Hematopoietic multipotent progenitor cell treated with erythropoietin and hydrocortisone succinate and interleukin-3 and kit ligand, for 17 days (in vitro differentiated cells): ENCODE measurements around the gene SOCS1.
"Not testable (repeated sequence)": the region's sequence is repeated elsewhere in the genome, so short reads cannot be mapped to it uniquely, and the experiment has no call there.

ENCODE experiments used
- DNase-seq: peaks from one replicate; pipeline ENCODE4 v3.0.0-alpha.2; 2015; ENCODE audit warnings: low spot score

The SOCS1 gene

DNA sequence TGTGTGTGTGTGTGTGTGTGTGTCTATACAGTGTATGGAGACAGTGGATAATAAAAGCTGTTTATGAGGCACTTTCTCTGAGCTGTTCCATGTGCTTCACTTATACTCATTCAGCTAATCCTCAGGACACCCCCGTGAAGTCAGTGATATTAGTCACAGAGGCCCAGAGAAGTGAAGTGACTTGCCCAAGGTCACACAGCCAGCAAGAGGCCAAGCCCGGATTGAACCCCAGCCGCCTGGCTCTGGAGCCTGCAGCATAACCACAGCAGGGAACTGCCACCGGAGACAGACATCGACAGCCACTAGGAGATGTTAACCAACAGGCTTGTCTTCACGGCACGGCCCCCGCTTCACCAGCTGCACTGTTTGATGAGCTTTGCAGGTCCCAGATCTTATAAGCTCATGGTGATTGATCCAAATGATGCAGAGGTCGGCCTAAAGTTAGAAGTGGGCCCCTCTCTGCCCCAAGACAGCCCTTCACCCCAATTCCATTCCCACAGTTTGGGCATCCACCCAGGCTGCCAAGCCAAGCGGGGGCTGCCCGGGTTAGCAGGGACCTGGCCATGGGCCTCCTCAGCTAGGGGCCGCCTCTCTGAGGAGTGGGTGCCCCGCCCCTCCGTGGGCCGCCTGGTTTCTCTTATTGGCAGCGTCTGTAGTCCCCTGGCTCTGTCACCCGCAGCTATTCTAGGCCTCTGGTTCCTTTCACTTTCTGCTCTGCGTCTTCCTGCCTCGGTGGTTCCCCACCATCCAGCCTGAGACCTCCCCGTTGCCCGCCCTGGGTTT is 30.9 kb downstream of the SOCS1 start:
- DNase-seq, result no peak

DNA sequence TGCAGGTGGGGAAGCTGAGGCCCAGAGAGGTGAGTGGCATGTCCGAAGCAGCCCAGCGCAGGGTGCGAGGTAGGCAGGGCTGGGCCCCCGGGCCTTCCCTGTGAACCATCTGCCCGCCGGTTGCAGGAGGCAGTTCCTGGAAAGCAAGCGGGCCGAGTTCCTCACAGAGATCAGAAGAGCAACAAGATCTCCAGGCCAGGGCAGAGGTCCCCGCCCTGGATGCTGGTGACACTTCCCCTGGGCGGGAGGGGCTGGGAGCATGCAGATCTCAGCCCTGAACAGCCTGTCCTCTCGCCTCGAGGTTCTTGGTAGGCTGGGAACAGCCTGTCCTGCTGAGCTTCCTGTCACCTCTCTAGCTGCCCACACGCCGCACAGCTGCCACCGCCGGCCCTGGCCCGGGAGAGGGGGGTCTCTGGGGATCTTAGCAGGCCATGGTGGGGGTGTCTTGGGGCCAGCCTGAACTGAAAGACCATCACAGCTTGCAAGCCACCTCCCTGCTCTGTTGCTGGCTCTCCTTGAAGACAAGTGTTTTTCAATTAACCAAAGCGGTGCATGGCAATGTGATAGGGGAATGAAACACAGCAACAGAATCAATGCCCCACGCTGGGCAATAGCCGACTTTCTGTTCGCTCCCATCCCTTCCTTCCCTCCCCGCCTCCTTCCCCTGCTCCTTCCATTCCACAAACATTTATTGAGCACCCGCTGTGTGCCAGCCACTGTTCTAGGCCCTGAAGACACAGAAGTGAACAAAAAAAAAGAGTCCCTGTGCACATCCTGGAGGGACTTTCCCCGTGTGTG is 31.7 kb downstream of the SOCS1 start:
- no peak for DNase-seq

DNA sequence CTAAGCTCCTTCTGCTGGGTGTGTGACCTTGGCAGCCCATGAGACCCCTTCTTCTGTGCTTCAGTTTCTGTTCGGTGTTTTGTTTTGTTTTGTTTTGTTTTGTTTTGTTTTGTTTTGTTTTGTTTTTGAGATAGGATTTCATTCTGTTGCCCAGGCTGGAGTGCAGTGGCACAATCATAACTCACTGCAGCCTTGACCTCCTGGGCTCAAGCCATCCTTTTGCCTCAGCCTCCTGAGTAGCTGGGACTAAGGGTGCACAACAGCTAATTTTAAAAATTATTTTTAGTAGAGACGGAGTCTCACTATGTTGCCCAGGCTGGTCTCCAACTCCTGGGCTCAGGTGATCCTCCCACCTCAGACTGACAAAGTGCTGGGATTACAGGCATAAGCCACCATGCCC is 35.5 kb downstream of the SOCS1 start:
- DNase-seq, result not testable (repeated sequence)

GRCh38 chr16:11219178-11219577 is 36.8 kb downstream of the SOCS1 start:
- DNase-seq, result no peak

DNA sequence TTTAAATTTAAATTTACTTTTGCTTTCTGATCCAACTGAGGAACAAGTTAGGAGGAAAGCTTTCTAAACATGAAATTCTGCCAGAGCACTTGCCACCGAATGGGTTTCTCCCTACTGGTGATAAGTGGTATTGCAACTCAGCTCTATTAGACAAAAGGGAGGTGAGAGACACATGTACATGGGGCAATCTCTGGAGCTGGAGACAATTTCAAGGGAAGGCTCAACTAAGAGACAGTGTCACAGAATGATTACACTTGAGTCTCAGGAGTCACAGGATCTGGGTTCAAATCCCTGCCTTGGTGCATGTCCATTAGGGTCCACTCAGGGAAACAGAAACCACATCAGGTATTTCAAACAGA is 37.4 kb downstream of the SOCS1 start:
- no peak for DNase-seq

DNA sequence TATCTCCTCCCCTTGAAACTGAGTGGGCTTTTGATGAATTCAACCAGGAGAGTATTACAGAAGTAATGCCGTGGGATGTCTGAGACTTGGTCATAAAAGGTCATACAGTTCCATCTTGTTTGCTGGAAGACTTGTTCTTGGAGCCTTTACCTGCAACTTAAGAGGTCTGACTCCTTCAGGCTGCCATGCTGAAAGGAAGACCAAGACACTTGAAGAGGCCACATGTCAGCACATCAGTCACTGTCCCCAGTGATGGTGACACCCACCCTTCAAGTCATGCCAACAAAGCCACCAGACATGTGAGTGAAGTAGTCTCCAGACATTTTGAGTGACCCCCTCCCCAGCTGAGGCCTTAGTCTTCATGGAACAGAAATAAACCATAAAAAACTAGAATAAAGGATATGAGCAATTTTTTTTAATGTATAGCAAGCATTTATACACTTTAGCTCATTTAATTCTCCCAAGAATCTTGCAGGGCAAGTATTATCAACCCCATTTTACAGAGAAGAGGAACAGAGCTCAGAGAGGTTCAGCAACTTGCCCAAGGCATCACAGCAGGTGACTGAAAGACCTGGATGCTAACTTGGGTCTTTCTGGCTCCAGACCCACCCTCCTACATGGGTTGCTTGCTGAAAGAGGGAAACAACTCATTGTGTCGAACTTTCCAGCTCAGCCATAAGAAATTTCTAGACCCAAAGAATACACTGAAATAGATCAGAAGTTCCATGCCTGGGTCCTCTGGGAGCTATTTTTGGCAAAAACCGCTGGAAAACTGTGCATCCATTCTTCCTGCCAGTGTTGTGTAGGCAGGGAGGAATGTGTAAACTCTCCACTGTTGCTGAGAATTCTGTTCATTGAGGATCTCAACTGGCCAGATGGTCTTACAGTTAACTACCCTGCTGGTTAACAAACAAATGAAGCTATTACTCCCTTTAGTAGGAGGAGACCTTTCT is 38.1 kb downstream of the SOCS1 start:
- no peak for DNase-seq

DNA sequence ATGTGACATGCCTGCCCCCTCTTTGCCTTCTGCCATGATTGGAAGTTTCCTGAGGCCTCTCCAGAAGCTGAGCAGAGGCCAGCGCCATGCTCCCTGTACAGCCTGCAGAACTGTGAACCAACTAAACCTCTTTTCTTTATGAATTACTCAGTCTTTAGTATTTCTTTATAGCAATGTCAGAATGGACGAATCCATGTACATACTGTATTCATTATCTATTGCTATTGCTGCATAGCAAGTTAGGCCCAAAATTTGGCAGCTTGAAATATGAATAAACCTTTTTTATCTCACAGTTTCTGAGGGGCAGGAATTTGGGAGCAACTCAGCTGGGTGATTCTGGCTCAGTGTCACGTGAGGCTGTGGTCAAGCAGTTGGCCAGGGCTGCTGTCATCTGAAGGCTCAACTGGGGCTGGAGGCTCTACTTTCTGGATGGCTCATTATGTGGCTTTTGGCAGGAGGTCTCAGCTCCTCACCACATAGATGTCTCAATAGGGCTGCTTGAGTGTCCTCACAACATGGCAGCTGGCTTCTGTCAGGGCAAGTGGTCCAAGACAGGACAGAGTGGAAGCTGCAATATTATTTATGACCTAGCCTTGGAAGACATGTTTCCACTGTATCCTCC is 40.0 kb downstream of the SOCS1 start:
- DNase-seq, result no peak

DNA sequence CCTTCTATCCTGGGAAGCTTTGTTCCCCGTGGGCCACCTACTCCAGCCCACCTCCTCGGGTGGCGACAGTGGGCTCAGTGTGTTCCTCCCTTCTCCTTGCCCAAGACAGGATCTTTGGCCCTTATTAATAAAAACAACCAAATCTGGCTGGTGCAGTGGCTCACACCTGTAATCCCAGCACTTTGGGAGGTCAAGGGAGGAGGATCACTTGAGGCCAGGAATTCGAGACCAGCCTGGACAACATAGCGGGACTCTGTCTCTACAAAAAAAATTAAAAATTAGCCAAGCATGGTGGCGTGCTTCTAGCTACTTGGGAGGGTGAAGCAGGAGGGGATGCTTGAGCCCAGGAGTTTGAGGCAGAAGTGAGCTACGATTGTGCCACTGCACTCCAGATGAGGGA is 42.2 kb downstream of the SOCS1 start:
- no peak for DNase-seq

- no peak for DNase-seq
Measured at GRCh38 chr16:11213373-11213772, 42.6 kb downstream of the SOCS1 start.

GRCh38 chr16:11212798-11213196 is 43.2 kb downstream of the SOCS1 start:
- DNase-seq, result no peak

DNA sequence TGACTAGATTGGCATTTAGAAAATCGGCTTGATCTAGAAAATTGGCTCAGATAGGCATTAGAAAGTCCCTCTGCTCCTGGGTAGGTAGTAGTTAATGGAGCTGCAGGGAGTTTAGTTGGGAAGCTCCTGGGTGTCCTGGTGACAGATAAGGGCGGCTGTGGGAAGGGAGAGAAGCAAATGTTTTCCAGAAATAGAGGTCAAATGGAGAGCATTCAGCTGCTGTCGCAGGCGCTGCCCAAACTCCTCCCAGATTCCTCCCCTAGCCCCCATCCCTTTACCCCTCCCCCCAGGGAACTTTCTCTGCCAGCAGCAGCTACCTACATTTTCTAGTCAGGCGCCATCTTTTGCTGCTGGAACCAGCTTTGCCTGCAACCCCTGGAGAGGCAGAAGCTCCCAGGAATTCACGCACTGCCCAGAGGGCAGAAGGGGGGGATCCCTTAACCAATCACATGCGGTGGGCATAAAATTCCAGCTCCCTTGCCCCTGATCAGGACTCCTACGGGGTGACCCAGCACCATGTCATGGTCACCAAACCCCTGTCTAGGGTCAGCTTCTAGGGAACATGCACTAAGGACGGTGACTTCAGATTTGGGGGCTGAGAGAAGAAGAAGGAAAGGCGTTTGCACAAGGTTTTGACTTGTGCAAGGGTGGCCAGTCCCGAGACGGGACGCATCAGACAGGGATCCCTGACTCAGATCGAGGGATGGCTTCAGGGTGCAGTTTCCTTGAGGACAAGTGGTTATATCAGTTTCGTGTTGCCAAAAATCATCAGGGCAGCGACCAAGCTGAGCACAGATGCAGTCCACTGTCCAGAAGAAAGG is 43.8 kb downstream of the SOCS1 start:
- DNase-seq, result no peak

GRCh38 chr16:11211061-11211976 is 44.7 kb downstream of the SOCS1 start:
- no peak for DNase-seq

GRCh38 chr16:11210260-11210659 is 45.7 kb downstream of the SOCS1 start:
- DNase-seq, result no peak

DNA sequence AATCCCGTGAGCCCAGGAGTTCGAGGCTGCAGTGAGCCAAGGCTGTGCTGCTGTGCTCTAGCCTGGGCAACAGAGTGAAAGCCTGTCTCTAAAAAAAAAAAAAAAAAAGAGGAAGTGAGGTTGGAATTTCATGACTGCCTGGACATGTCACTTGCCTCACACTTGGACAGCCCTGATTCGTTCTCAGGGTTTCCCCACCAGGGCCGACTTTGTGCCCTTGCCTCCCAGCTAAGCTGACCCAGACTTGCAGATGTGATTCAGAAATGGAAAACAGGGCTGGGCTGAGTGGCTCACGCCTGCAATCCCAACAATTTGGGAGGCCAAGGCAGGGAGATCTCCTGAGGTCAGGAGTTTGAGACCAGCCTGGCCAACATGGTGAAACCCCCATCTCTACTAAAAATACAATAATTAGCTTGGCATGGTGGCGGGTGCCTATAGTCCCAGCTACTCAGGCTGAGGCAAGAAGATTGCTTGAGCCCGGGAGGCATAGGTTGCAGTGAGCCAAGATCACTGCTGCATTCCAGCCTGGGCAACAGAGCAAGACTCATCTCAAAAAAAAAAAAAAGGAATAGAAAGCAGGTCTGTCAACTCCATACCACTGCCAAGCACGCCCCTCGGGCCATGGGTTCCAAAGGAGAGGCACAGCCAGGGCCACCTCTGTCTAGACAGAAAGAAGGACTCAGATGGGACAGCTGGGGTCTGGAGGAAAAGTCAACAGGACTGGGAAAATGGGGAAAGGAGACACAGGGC is 46.9 kb downstream of the SOCS1 start:
- DNase-seq, result no peak

GRCh38 chr16:11207646-11208045 is 48.4 kb downstream of the SOCS1 start:
- no peak for DNase-seq

DNA sequence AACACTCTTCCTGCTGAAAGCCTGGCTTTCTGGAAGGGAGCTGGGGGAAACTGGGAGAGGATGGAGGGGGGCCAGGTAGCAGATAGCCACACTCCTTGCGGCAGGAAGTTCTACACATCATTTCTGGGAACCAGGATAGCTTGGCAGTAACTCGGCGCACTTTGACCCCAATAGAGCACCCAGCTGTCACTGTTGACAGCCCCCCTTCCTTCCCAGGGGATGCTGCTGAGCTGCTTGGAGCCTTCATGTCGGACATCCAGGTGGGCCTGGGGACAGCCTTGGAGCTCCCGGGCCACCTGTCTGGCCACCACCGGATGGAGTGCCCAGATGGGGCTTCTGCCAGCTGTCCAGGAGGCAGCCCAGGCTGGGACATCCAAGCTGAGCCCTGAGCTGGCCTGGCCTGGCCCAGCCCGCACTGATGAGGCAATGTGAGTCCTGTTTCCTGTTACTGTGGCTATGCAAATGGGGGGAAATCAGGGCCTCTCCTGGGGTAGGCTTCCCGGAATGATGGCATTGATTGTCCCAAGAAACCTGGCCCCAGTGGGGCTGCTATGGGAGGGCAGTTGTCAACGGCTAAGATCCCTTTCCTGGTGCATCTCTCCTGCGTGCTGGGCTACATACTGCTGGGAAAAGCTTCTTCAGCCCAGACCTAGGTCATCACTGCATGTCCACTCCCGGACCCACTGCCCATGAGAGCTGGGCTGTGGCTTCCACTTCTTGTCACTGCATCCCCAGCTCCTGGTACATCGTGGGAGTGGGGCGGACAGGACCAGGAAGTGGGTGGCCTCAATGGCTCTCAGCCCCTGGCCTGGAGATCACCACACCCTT is 50.0 kb downstream of the SOCS1 start:
- no peak for DNase-seq

- DNase-seq, result no peak
Measured at GRCh38 chr16:11205065-11205699, 50.8 kb downstream of the SOCS1 start.

DNA sequence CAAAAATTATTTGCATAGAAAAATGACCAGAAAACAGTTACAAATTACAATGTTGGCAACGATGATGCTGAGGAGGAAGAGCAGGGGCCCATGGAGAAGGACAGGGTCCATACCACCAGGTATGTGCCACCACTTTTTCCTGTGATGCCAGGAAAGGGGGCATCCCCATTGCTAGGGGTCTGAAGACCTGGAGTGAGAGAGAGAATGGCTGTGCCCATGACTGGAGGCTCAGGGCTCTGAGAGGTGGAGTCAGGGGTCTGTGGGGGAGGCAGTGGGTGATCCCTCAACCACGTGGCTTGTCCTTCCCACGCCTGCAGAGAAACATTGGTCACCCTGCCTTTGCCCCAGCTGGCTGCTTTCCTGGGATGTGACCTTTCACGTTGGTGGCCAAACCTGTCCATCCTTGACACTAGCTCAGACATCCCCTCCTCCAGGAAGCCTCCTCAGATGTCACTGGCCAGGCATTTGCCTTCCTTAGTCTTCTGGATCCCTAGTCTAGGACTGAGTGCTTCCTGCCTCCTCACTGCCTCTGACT is 51.4 kb downstream of the SOCS1 start:
- no peak for DNase-seq
